Ovary (tissue), 3 donors: ENCODE results near the gene ABCC12.

Experiments
- CTCF ChIP-seq, 3 donors: fragments of 450-650 bp in 2 of 3; fragments of 200-600 bp in 1 of 3; IDR thresholded peaks; one replicate each; pipeline versions ENCODE4 v1.5.1 to v1.8.0; 2016 to 2022; ENCODE audit warnings: antibody characterized with exemption in 3 of 3, mild to moderate bottlenecking in 1 of 3
- EP300 ChIP-seq: sonication (generic); formaldehyde crosslinking; IDR thresholded peaks from one replicate; pipeline ENCODE4 v1.6.1; 2017; ENCODE audit warnings: antibody characterized with exemption
- donor health status: DM: no; HTN: no; CAD: no.

GRCh38 chr16:48140821-48141220 is 15.0 kb downstream of the ABCC12 start:
- TF ChIP-seq CTCF (IDR thresholded peaks at IDR 0.05) (no peak), EP300 (no peak)
